Measurements from ENCODE around the gene CST8.

Gene CST8

DNA sequence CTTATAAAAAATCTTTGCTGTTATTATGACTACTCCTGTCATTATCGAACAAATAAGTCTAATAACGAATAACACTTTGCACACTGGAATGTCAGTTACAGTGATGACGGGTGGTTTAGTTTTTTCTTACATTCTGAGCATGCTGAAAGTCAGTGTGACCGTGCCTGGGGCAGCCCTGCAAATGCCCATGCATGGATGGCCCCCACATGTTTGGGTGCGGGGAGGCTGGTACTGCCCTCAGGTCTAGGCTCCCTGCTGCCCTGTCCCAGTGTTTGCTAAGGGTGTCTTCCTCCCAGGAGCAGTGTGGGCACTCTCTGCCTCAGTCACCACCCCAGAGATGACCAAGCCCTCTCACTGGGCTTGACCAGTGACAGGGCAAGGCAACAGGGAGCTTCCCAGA is 48.5 kb upstream of the CST8 start (continued):
- TF ChIP-seq, protein P1, sequence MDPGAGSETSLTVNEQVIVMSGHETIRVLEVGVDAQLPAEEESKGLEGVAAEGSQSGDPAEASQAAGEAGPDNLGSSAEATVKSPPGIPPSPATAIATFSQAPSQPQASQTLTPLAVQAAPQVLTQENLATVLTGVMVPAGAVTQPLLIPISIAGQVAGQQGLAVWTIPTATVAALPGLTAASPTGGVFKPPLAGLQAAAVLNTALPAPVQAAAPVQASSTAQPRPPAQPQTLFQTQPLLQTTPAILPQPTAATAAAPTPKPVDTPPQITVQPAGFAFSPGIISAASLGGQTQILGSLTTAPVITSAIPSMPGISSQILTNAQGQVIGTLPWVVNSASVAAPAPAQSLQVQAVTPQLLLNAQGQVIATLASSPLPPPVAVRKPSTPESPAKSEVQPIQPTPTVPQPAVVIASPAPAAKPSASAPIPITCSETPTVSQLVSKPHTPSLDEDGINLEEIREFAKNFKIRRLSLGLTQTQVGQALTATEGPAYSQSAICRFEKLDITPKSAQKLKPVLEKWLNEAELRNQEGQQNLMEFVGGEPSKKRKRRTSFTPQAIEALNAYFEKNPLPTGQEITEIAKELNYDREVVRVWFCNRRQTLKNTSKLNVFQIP (CRISPR knock-in tag; IDR thresholded peaks at IDR 0.05; ENCODE audit: borderline replicate concordance, low read depth) = no peak
- TF ChIP-seq ZNF70 (CRISPR knock-in tag; IDR thresholded peaks at IDR 0.05) = no peak
- TF ChIP-seq ZFP30 (CRISPR knock-in tag; IDR thresholded peaks at IDR 0.05) = no peak
- TF ChIP-seq BACH2 (CRISPR knock-in tag; IDR thresholded peaks at IDR 0.05; ENCODE audit: borderline replicate concordance) = no peak
- TF ChIP-seq ESRRG (CRISPR knock-in tag; IDR thresholded peaks at IDR 0.05) = no peak
- TF ChIP-seq ZFP3 (CRISPR knock-in tag; IDR thresholded peaks at IDR 0.05) = no peak
- no peak for TF ChIP-seq TOX (CRISPR knock-in tag; IDR thresholded peaks at IDR 0.05; ENCODE audit: borderline replicate concordance)
- TF ChIP-seq PPARA (CRISPR knock-in tag; IDR thresholded peaks at IDR 0.05; ENCODE audit: borderline replicate concordance) = no peak

DNA sequence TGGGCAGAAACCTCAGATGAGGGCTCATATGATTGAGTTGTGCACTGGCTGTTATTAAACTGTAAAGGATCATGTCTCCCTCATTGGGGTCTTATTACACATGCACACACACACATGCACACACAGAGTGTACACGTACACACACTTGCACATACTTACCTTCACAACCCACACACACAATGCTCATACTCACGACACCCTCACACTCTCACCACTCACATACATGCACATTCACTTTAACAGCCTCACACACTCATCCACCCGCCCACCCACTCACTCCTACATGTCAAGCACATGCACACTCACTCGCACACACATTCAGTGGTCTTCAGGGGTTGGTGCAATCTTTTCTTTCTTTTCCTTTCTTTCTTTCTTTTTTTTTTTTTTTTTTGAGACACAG is 46.1 kb upstream of the CST8 start:
- TF ChIP-seq TCF4 (CRISPR knock-in tag; IDR thresholded peaks at IDR 0.05; ENCODE audit: borderline replicate concordance) (no peak), RARB (CRISPR knock-in tag; IDR thresholded peaks at IDR 0.05) (no peak), ZC3H10 (CRISPR knock-in tag; IDR thresholded peaks at IDR 0.05) (no peak), ARNTL (CRISPR knock-in tag; IDR thresholded peaks at IDR 0.05; ENCODE audit: borderline replicate concordance, low read depth) (no peak)
- TF ChIP-seq, protein P2, sequence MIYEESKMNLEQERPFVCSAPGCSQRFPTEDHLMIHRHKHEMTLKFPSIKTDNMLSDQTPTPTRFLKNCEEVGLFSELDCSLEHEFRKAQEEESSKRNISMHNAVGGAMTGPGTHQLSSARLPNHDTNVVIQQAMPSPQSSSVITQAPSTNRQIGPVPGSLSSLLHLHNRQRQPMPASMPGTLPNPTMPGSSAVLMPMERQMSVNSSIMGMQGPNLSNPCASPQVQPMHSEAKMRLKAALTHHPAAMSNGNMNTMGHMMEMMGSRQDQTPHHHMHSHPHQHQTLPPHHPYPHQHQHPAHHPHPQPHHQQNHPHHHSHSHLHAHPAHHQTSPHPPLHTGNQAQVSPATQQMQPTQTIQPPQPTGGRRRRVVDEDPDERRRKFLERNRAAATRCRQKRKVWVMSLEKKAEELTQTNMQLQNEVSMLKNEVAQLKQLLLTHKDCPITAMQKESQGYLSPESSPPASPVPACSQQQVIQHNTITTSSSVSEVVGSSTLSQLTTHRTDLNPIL (CRISPR knock-in tag; IDR thresholded peaks at IDR 0.05; ENCODE audit: low read depth) = no peak
- no peak for ATAC-seq

DNA sequence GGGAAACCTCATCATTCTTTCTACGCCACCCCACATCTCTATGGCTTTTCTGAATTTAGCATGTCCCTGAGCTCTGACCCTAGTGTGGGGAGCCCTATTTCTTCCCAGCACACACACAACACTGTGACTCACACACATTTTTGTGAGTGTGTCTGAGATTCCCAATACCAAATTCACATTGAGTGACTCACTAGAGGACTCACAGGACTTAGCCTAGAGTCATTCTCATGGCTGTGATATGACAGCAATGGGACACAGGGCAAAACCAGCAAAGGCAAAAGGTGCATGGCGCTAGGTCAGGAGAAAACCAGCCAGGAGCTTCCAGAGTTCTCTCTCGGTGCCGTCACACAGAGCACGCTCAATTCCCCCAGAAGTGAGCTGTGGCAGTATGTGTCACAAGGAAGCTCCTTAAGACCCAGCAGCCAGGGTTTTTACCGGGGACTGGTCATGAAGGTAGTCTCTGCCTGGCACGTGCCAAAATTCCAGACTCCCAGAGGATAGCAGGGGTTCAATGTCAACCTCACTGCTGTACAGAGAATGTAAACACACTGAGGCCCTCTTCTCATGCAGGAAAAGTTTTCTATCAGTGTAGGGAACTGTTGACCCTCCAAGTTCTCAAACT is 45.2 kb upstream of the CST8 start:
- TF ChIP-seq ZC3H10 (CRISPR knock-in tag; IDR thresholded peaks at IDR 0.05) (no peak), PPARA (CRISPR knock-in tag; IDR thresholded peaks at IDR 0.05; ENCODE audit: borderline replicate concordance) (no peak), SNAI2 (CRISPR knock-in tag; IDR thresholded peaks at IDR 0.05) (no peak), ZNF8 (CRISPR knock-in tag; IDR thresholded peaks at IDR 0.05) (no peak), ARNTL (CRISPR knock-in tag; IDR thresholded peaks at IDR 0.05; ENCODE audit: borderline replicate concordance, low read depth) (no peak), ESRRG (CRISPR knock-in tag; IDR thresholded peaks at IDR 0.05) (no peak), CSDC2 (CRISPR knock-in tag; IDR thresholded peaks at IDR 0.05) (no peak)
- TF ChIP-seq, protein P2 (CRISPR knock-in tag; IDR thresholded peaks at IDR 0.05; ENCODE audit: low read depth) = no peak
- no peak; the same call in 1 of the 3 replicates for ATAC-seq

DNA sequence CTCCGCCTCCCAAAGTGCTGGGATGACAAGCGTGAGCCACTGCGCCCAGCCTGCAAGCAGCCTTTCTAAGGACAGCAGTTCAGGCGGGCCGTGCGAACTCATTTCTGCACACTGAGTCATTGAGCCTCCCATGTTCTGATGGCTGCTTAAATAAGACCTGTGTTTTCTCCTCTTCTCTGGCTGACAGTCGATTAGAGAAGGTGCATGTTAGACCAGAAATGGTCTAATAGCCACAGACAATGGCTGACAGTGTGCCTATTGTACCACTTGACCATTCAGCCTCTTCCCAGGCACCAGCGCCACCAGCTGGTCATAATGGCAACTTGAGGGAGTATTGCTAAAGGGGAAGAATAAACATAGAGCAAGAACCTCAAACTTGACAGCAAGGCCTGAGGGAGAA is 44.4 kb upstream of the CST8 start:
- ATAC-seq = peak; percentile 85
- TF ChIP-seq BACH2 (CRISPR knock-in tag; IDR thresholded peaks at IDR 0.05; ENCODE audit: borderline replicate concordance) (no peak), ZNF8 (CRISPR knock-in tag; IDR thresholded peaks at IDR 0.05) (no peak), RARB (CRISPR knock-in tag; IDR thresholded peaks at IDR 0.05) (no peak), ESRRG (CRISPR knock-in tag; IDR thresholded peaks at IDR 0.05) (no peak), ZNF70 (CRISPR knock-in tag; IDR thresholded peaks at IDR 0.05) (no peak), ARNTL (CRISPR knock-in tag; IDR thresholded peaks at IDR 0.05; ENCODE audit: borderline replicate concordance, low read depth) (no peak), ZNF565 (CRISPR knock-in tag; conservative IDR thresholded peaks at IDR 0.05; ENCODE audit: low read depth) (no peak), CSDC2 (CRISPR knock-in tag; IDR thresholded peaks at IDR 0.05) (no peak), SNAI2 (CRISPR knock-in tag; IDR thresholded peaks at IDR 0.05) (no peak), ISL1 (CRISPR knock-in tag; IDR thresholded peaks at IDR 0.05) (no peak), PPARA (CRISPR knock-in tag; IDR thresholded peaks at IDR 0.05; ENCODE audit: borderline replicate concordance) (no peak)
- TF ChIP-seq, protein P1 (CRISPR knock-in tag; IDR thresholded peaks at IDR 0.05; ENCODE audit: borderline replicate concordance, low read depth) = no peak
- TF ChIP-seq, protein P2 (CRISPR knock-in tag; IDR thresholded peaks at IDR 0.05; ENCODE audit: low read depth) = no peak
- TF ChIP-seq, protein P3, sequence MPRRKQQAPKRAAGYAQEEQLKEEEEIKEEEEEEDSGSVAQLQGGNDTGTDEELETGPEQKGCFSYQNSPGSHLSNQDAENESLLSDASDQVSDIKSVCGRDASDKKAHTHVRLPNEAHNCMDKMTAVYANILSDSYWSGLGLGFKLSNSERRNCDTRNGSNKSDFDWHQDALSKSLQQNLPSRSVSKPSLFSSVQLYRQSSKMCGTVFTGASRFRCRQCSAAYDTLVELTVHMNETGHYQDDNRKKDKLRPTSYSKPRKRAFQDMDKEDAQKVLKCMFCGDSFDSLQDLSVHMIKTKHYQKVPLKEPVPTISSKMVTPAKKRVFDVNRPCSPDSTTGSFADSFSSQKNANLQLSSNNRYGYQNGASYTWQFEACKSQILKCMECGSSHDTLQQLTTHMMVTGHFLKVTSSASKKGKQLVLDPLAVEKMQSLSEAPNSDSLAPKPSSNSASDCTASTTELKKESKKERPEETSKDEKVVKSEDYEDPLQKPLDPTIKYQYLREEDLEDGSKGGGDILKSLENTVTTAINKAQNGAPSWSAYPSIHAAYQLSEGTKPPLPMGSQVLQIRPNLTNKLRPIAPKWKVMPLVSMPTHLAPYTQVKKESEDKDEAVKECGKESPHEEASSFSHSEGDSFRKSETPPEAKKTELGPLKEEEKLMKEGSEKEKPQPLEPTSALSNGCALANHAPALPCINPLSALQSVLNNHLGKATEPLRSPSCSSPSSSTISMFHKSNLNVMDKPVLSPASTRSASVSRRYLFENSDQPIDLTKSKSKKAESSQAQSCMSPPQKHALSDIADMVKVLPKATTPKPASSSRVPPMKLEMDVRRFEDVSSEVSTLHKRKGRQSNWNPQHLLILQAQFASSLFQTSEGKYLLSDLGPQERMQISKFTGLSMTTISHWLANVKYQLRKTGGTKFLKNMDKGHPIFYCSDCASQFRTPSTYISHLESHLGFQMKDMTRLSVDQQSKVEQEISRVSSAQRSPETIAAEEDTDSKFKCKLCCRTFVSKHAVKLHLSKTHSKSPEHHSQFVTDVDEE (CRISPR knock-in tag; IDR thresholded peaks at IDR 0.05) = no peak
- TF ChIP-seq, protein P4, sequence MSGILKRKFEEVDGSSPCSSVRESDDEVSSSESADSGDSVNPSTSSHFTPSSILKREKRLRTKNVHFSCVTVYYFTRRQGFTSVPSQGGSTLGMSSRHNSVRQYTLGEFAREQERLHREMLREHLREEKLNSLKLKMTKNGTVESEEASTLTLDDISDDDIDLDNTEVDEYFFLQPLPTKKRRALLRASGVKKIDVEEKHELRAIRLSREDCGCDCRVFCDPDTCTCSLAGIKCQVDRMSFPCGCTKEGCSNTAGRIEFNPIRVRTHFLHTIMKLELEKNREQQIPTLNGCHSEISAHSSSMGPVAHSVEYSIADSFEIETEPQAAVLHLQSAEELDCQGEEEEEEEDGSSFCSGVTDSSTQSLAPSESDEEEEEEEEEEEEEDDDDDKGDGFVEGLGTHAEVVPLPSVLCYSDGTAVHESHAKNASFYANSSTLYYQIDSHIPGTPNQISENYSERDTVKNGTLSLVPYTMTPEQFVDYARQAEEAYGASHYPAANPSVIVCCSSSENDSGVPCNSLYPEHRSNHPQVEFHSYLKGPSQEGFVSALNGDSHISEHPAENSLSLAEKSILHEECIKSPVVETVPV (CRISPR knock-in tag; IDR thresholded peaks at IDR 0.05) = no peak

All from SK-N-SH treated with all-trans-retinoic acid at 6 μM for 48 hours (cell line).